Panc1 (cell line): ENCODE results near the gene F5. TPM values are rescaled to one million over a fixed set of nuclear protein-coding genes. Genes with fewer than 3 reads are reported as not detected.

ENCODE experiments used
- ATAC-seq: fragments of 200-7000 bp; cut with Tn5 transposase; 2 replicates; pipeline ENCODE4 v1.9.1; 2020; ENCODE audit warnings: mild to moderate bottlenecking, moderate library complexity
- BruUV-seq: library from RNA; stranded (reverse); fragments of 400-500 nt; replicated peaks from 2 replicates; lab custom pipeline; 2021; lab: Mats Ljungman, UMichigan
- CTCF ChIA-PET: fragments of 300-600 bp; sonication (Branson Sonifier 250); formaldehyde crosslinking; loops from one replicate; lab custom pipeline; 2022; ENCODE audit warnings: antibody characterized with exemption; lab: Charles Lee
- POLR2A ChIA-PET: fragments of 300-600 bp; sonication (Branson Sonifier 250); formaldehyde crosslinking; loops from one replicate; lab custom pipeline; 2022; ENCODE audit warnings: antibody characterized with exemption; lab: Charles Lee
- DNase-seq: peaks from one replicate; pipeline ENCODE4 v3.0.0-alpha.2; 2010; ENCODE audit warnings: low read depth, low spot score
- H3K27ac ChIP-seq: 2 replicates; pipeline ENCODE4 v1.5.1; 2011; ENCODE audit warnings: mild to moderate bottlenecking, low read length, inconsistent platforms
- H3K27me3 ChIP-seq: fragments of 200-500 bp; sonication (Bioruptor generic); 2 replicates; pipeline ENCODE4 v1.6.0; 2014; ENCODE audit warnings: low read length, inconsistent platforms; ENCODE audit not compliant: control insufficient read depth, insufficient read depth
- H3K36me3 ChIP-seq: fragments of 200-500 bp; sonication (Bioruptor generic); 2 replicates; pipeline ENCODE4 v1.5.1; 2014; ENCODE audit warnings: inconsistent platforms, mild to moderate bottlenecking, low read length, moderate library complexity; ENCODE audit not compliant: control insufficient read depth, insufficient read depth
- H3K4me1 ChIP-seq: 2 replicates; pipeline ENCODE4 v1.5.1; 2011; ENCODE audit warnings: inconsistent platforms, mild to moderate bottlenecking, low read length, moderate library complexity; ENCODE audit not compliant: control insufficient read depth, insufficient read depth
- H3K4me3 ChIP-seq, 2 experiments: 2 replicates each; pipeline ENCODE4 v1.5.1; 2011 to 2012; ENCODE audit warnings: low read depth in 2 of 2, low read length in 2 of 2, mild to moderate bottlenecking in 2 of 2, inconsistent platforms in 1 of 2, moderate library complexity in 1 of 2
- H3K9me3 ChIP-seq: fragments of 200-500 bp; sonication (Bioruptor generic); 2 replicates; pipeline ENCODE4 v1.5.1; 2014; ENCODE audit warnings: low read depth, mild to moderate bottlenecking, inconsistent platforms, low read length, moderate library complexity; ENCODE audit not compliant: control insufficient read depth, insufficient read depth
- CTCF ChIP-seq: fragments of 450-650 bp; IDR thresholded peaks from 2 replicates; pipeline ENCODE4 v1.5.1; 2017; ENCODE audit warnings: mild to moderate bottlenecking
- POLR2AphosphoS5 ChIP-seq: IDR thresholded peaks from 2 replicates; pipeline ENCODE4 v1.6.1; 2012; ENCODE audit warnings: mild to moderate bottlenecking, low read depth, low read length, moderate library complexity
- REST ChIP-seq, 2 experiments: IDR thresholded peaks; 2 replicates each; pipeline ENCODE4 v1.6.1; 2011 to 2012; ENCODE audit warnings: low read depth in 2 of 2, control low read depth in 1 of 2, low read length in 1 of 2, mild to moderate bottlenecking in 1 of 2, moderate library complexity in 1 of 2; ENCODE audit not compliant: insufficient read depth in 1 of 2
- SIN3A ChIP-seq: IDR thresholded peaks from 2 replicates; pipeline ENCODE4 v1.6.1; 2012; ENCODE audit warnings: low read depth, mild to moderate bottlenecking, low read length, moderate library complexity, borderline replicate concordance; ENCODE audit not compliant: insufficient read depth
- TCF7L2 ChIP-seq: IDR thresholded peaks from 2 replicates; pipeline ENCODE4 v1.6.1; 2011; ENCODE audit warnings: mild to moderate bottlenecking, low read depth, low read length, inconsistent platforms
- in situ Hi-C: cut with HindIII; loops from 2 replicates; pipeline ENCODE4 v1.10.0; 2016; ENCODE audit warnings: low sequenced_read_pairs, low pct_unique_long_range_greater_than_20kb
- intact Hi-C: fragments of 100-400 bp; cut with micrococcal nuclease; formaldehyde crosslinking; loops from one replicate; pipeline ENCODE4 v1.10.0; 2022; ENCODE audit not compliant: unreplicated experiment
- total RNA-seq: library from RNA; stranded (reverse); gene quantifications from one replicate; pipeline ENCODE4 v1.2.1, GENCODE V29; 2021; ENCODE audit not compliant: unreplicated experiment

F5 gene
- total RNA-seq, 1 experiment from 2014 or later = 0.08 TPM

- BruUV-seq = no TSS peak
- DNase-seq = no peak
These were observed 91.1 kb downstream of the F5 start for GRCh38 chr1:169495046-169495775.

GRCh38 chr1:169494343-169494742 is 91.9 kb downstream of the F5 start:
- CTCF ChIA-PET = no interaction called here
- H3K36me3 ChIP-seq = no peaks in the 10 kb centered on the region
- TF ChIP-seq SIN3A (no peak), REST (IDR thresholded peaks at IDR 0.05; ENCODE audit: insufficient read depth in 1 of 2, low read depth in 2 of 2, low read length in 1 of 2) (no peak), TCF7L2 (no peak), CTCF (no peak), POLR2AphosphoS5 (no peak)
- no peaks in the 10 kb centered on the region for H3K9me3 ChIP-seq
- H3K4me1 ChIP-seq = no peaks in the 10 kb centered on the region
- H3K27ac ChIP-seq = no peak overlapping the region
- DNase-seq (no peak), ATAC-seq (no peak)
- in situ Hi-C loops = no loop called here
- POLR2A ChIA-PET = no interaction called here
- no peak overlapping the region for H3K4me3 ChIP-seq
- BruUV-seq = no TSS peak
- intact Hi-C loops = no loop called here
- H3K27me3 ChIP-seq = 0 out of 2 replicates have a peak, but pooled peaks cover 5% of the 10 kb centered on the region

More at GRCh38 chr1:169495046-169495775, 91.1 kb downstream of the F5 start:
- in situ Hi-C loops = no loop called here
- Histone ChIP-seq H3K27me3 (0 out of 2 replicates have a peak, but pooled peaks cover 5% of the 10 kb centered on the region), H3K4me3 (no peak overlapping the region), H3K27ac (no peak overlapping the region), H3K9me3 (no peaks in the 10 kb centered on the region), H3K4me1 (no peaks in the 10 kb centered on the region), H3K36me3 (no peaks in the 10 kb centered on the region)
- ATAC-seq = no peak
- ChIA-PET CTCF (no interaction called here), POLR2A (no interaction called here)
- intact Hi-C loops = no loop called here
- TF ChIP-seq SIN3A (no peak), CTCF (no peak), TCF7L2 (no peak), REST (IDR thresholded peaks at IDR 0.05; ENCODE audit: insufficient read depth in 1 of 2, low read depth in 2 of 2, low read length in 1 of 2) (no peak), POLR2AphosphoS5 (no peak)
